Measurements from ENCODE around the gene PMIS2. TPM values are rescaled to one million over a fixed set of nuclear protein-coding genes. Genes with fewer than 3 reads are reported as not detected.

Gene PMIS2
- total RNA-seq, 2 donors from 2014 or later: not detected

DNA sequence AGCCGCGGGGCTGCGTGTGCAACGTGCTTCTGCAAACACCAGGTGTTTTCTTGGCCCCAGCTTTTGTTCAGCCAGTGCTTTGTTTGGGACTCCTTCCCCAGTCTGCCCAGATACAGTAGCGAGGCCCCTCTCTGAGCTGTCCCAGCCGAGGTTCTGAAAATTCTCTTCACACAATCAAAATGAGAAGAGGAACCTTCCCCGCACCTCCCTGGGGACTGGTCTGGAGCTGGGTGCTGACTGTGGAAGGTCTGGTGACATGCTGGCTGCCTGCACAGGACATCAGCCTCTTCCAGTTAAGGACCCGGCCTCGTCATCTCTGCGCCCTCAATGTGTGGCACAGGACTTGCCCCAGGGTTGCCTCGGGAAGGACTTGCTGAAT is 26.7 kb upstream of the PMIS2 start:
- WGBS: 50% methylated on average over 11 of the region's 11 CpGs
- Histone ChIP-seq H3K4me1 (replicated peaks) (no peaks in the 10 kb centered on the region), H3K4me3 (no peak overlapping the region), H3K27ac (no peak overlapping the region), H3K27me3 (replicated peaks; ENCODE audit: insufficient read depth) (peaks cover 8% of the 10 kb centered on the region), H3K9me3 (no peaks in the 10 kb centered on the region), H3K36me3 (no peaks in the 10 kb centered on the region)
- TF ChIP-seq, protein P1, sequence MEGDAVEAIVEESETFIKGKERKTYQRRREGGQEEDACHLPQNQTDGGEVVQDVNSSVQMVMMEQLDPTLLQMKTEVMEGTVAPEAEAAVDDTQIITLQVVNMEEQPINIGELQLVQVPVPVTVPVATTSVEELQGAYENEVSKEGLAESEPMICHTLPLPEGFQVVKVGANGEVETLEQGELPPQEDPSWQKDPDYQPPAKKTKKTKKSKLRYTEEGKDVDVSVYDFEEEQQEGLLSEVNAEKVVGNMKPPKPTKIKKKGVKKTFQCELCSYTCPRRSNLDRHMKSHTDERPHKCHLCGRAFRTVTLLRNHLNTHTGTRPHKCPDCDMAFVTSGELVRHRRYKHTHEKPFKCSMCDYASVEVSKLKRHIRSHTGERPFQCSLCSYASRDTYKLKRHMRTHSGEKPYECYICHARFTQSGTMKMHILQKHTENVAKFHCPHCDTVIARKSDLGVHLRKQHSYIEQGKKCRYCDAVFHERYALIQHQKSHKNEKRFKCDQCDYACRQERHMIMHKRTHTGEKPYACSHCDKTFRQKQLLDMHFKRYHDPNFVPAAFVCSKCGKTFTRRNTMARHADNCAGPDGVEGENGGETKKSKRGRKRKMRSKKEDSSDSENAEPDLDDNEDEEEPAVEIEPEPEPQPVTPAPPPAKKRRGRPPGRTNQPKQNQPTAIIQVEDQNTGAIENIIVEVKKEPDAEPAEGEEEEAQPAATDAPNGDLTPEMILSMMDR (IDR thresholded peaks at IDR 0.05): no peak
- TF ChIP-seq POLR2A (IDR thresholded peaks at IDR 0.05) (no peak), POLR2AphosphoS5 (IDR thresholded peaks at IDR 0.05) (no peak)
- no peak for DNase-seq (ENCODE audit: low spot score)
- intact Hi-C loops (cut with DNase I): no loop called here

DNA sequence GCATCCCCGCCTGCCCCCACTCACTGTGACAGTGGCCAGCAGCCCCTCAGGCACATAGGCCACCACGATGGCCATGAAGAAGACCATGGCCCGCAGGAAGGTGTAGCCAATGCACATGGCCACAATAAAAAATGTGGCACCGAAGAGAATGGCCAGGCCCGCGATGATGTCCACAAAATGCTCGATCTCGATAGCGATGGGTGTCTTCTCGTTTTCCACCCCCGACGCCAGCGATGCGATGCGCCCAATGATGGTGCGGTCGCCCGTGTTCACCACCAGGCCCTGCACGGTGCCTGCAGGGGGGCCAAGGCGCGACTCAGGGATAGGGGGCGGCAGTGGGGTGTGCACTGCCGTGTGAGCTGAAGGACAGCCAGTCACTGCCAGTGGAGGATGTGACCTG is 26.2 kb upstream of the PMIS2 start:
- Histone ChIP-seq H3K4me3 (no peak overlapping the region), H3K27me3 (replicated peaks; ENCODE audit: insufficient read depth) (peaks cover 8% of the 10 kb centered on the region), H3K4me1 (replicated peaks) (no peaks in the 10 kb centered on the region), H3K9me3 (no peaks in the 10 kb centered on the region), H3K27ac (no peak overlapping the region), H3K36me3 (no peaks in the 10 kb centered on the region)
- WGBS: 91% methylated on average over 23 of the region's 23 CpGs
- intact Hi-C loops (cut with DNase I): no loop called here
- no peak for DNase-seq (ENCODE audit: low spot score)
- TF ChIP-seq POLR2AphosphoS5 (IDR thresholded peaks at IDR 0.05) (no peak), POLR2A (IDR thresholded peaks at IDR 0.05) (no peak)
- TF ChIP-seq, protein P1 (IDR thresholded peaks at IDR 0.05): no peak

DNA sequence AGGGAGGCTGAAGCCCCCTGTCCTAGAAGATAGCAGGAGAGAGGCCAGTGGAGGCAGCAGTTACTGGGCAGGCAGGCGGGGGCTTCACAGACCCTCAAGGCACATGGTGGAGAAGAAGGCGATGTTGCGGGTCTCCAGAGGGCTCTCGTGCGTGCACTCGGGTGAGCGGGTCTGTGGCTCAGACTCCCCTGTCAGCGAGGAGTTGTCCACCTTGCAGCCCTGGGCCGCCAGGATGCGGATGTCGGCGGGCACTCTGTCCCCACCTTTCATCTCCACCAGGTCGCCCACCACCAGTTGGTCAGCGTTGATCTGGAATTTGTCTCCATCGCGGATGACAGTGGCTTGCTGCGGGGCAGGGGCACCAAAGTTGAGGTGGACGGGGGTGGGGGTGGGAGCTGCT is 25.7 kb upstream of the PMIS2 start:
- no peak for DNase-seq (ENCODE audit: low spot score)
- 94% methylated on average over 18 of the region's 18 CpGs for WGBS
- no peak overlapping the region for H3K4me3 ChIP-seq
- H3K27ac ChIP-seq: no peak overlapping the region
- intact Hi-C loops (cut with DNase I): no loop called here
- no peaks in the 10 kb centered on the region for H3K9me3 ChIP-seq
- peaks cover 8% of the 10 kb centered on the region for H3K27me3 ChIP-seq (replicated peaks; ENCODE audit: insufficient read depth)
- no peak for TF ChIP-seq POLR2AphosphoS5 (IDR thresholded peaks at IDR 0.05)
- TF ChIP-seq, protein P1 (IDR thresholded peaks at IDR 0.05): no peak
- no peaks in the 10 kb centered on the region for H3K4me1 ChIP-seq (replicated peaks)
- no peaks in the 10 kb centered on the region for H3K36me3 ChIP-seq

DNA sequence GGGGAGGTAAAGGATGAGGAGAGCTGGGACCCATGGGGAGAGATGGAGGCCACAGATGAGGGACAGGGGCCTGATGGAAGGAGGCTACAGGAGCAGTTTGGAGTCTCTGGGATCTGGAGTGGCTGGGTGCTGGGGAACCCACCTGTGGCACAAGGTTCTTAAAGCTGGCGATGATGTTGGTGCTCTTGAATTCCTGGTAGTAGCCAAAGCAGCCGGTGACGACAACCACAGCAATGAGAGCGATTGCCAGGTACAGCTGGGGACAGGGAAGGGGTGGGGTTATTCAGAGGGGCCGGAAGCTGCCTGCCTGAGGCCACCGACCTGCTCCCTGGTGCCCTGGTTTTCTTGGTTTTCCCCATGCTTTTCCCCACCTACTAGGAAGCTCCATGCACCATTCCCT is 25.3 kb upstream of the PMIS2 start:
- no peaks in the 10 kb centered on the region for H3K36me3 ChIP-seq
- no peak for DNase-seq (ENCODE audit: low spot score)
- H3K9me3 ChIP-seq: no peaks in the 10 kb centered on the region
- peaks cover 8% of the 10 kb centered on the region for H3K27me3 ChIP-seq (replicated peaks; ENCODE audit: insufficient read depth)
- H3K4me3 ChIP-seq: no peak overlapping the region
- 62% methylated on average over 6 of the region's 6 CpGs for WGBS
- no peaks in the 10 kb centered on the region for H3K4me1 ChIP-seq (replicated peaks)
- no peak overlapping the region for H3K27ac ChIP-seq
- intact Hi-C loops (cut with DNase I): no loop called here
- TF ChIP-seq, protein P1 (IDR thresholded peaks at IDR 0.05): no peak
- TF ChIP-seq POLR2A (IDR thresholded peaks at IDR 0.05) (no peak), POLR2AphosphoS5 (IDR thresholded peaks at IDR 0.05) (no peak)

DNA sequence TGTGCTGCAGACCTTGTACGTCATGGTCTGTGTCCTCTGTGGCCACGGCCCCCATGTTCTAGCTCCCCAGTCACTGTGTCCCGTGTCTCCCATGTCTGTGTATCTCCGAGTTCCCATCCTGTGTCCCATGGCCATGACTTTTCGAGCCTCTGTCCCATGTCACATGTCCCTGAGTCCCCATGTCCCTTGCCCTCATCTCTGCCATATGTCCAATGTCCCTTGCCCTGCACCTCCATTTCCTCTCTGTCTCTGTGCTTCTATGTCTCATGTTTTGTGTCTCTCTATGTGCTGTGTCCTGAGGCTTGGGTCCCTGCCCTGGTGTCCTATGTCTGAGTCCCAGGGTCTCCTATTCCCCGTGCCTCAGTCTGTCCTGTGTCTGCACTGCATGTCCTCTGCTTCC is 24.5 kb upstream of the PMIS2 start:
- no peak overlapping the region for H3K4me3 ChIP-seq
- no peaks in the 10 kb centered on the region for H3K4me1 ChIP-seq (replicated peaks)
- 89% methylated on average over 6 of the region's 6 CpGs for WGBS
- H3K27me3 ChIP-seq (replicated peaks; ENCODE audit: insufficient read depth): peaks cover 8% of the 10 kb centered on the region
- TF ChIP-seq POLR2A (IDR thresholded peaks at IDR 0.05): no peak
- TF ChIP-seq POLR2AphosphoS5 (IDR thresholded peaks at IDR 0.05): no peak
- TF ChIP-seq, protein P1 (IDR thresholded peaks at IDR 0.05): no peak
- H3K27ac ChIP-seq: no peak overlapping the region
- no peaks in the 10 kb centered on the region for H3K9me3 ChIP-seq
- DNase-seq (ENCODE audit: low spot score): no peak
- H3K36me3 ChIP-seq: no peaks in the 10 kb centered on the region
- intact Hi-C loops (cut with DNase I): no loop called here

Data from prostate gland (tissue), 2 donors.